Measurements from ENCODE around the gene LRP11.

The LRP11 gene

GRCh38 chr6:149889326-149889725 is 25.2 kb upstream of the LRP11 start:
- TF ChIP-seq CTCF (IDR thresholded peaks at IDR 0.05; ENCODE audit: extremely low read depth, insufficient read depth, missing control alignments), result no peak
- in situ Hi-C loops (cut with MboI; ENCODE audit: low pct_unique_long_range_greater_than_20kb, low sequenced_read_pairs, unreplicated experiment), result no loop called here
- DNase-seq (ENCODE audit: low spot score), result no peak

GRCh38 chr6:149888659-149889058 is 24.5 kb upstream of the LRP11 start:
- DNase-seq (ENCODE audit: low spot score), result no peak
- in situ Hi-C loops (cut with MboI; ENCODE audit: low pct_unique_long_range_greater_than_20kb, low sequenced_read_pairs, unreplicated experiment), result no loop called here
- no peak for TF ChIP-seq CTCF (IDR thresholded peaks at IDR 0.05; ENCODE audit: extremely low read depth, insufficient read depth, missing control alignments)

GRCh38 chr6:149888093-149888492 is 23.9 kb upstream of the LRP11 start:
- in situ Hi-C loops (cut with MboI; ENCODE audit: low pct_unique_long_range_greater_than_20kb, low sequenced_read_pairs, unreplicated experiment), result no loop called here
- no peak for TF ChIP-seq CTCF (IDR thresholded peaks at IDR 0.05; ENCODE audit: extremely low read depth, insufficient read depth, missing control alignments)
- no peak for DNase-seq (ENCODE audit: low spot score)

GRCh38 chr6:149887343-149887742 is 23.2 kb upstream of the LRP11 start:
- in situ Hi-C loops (cut with MboI; ENCODE audit: low pct_unique_long_range_greater_than_20kb, low sequenced_read_pairs, unreplicated experiment), result no loop called here
- TF ChIP-seq CTCF (IDR thresholded peaks at IDR 0.05; ENCODE audit: extremely low read depth, insufficient read depth, missing control alignments), result no peak
- DNase-seq (ENCODE audit: low spot score), result no peak

GRCh38 chr6:149885888-149886287 is 21.7 kb upstream of the LRP11 start:
- no peak for DNase-seq (ENCODE audit: low spot score)
- in situ Hi-C loops (cut with MboI; ENCODE audit: low pct_unique_long_range_greater_than_20kb, low sequenced_read_pairs, unreplicated experiment), result no loop called here
- no peak for TF ChIP-seq CTCF (IDR thresholded peaks at IDR 0.05; ENCODE audit: extremely low read depth, insufficient read depth, missing control alignments)

GRCh38 chr6:149884617-149885016 is 20.5 kb upstream of the LRP11 start:
- in situ Hi-C loops (cut with MboI; ENCODE audit: low pct_unique_long_range_greater_than_20kb, low sequenced_read_pairs, unreplicated experiment), result no loop called here
- TF ChIP-seq CTCF (IDR thresholded peaks at IDR 0.05; ENCODE audit: extremely low read depth, insufficient read depth, missing control alignments), result no peak

GRCh38 chr6:149884215-149884614 is 20.1 kb upstream of the LRP11 start:
- in situ Hi-C loops (cut with MboI; ENCODE audit: low pct_unique_long_range_greater_than_20kb, low sequenced_read_pairs, unreplicated experiment), result no loop called here
- no peak for TF ChIP-seq CTCF (IDR thresholded peaks at IDR 0.05; ENCODE audit: extremely low read depth, insufficient read depth, missing control alignments)
- no peak for DNase-seq (ENCODE audit: low spot score)

More at GRCh38 chr6:149884617-149885016, 20.5 kb upstream of the LRP11 start:
- no peak for DNase-seq (ENCODE audit: low spot score)

All from GM13977 (cell line).